22Rv1 (cell line): ENCODE results near the gene PYROXD2.

Source experiments
- ZFX ChIP-seq: fragments of 450-650 bp; IDR thresholded peaks from 2 replicates; pipeline ENCODE4 v1.6.1; 2017; ENCODE audit warnings: antibody characterized with exemption, borderline replicate concordance
- TF ChIP-seq, protein P1 (sequence below): fragments of 450-650 bp; IDR thresholded peaks from 2 replicates; pipeline ENCODE4 v1.5.1; 2017; ENCODE audit warnings: mild to moderate bottlenecking

DNA sequence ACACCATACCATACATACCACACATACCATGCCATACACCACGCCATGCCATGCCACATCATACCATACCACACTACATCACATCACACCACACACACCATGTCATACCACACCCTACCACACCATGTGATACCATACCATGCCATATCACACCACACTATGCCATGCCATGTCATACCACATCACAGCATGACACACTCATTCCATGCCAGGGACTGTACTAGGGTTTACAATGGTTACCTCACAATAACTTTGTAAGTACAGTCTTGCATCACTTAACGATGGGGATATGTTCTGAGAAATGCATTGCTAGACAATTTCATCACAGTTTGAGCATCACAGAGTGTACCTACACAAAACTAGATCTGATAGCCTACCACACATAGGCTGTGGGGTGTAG, 14.5 kb downstream of the PYROXD2 start:
- TF ChIP-seq, protein P1, sequence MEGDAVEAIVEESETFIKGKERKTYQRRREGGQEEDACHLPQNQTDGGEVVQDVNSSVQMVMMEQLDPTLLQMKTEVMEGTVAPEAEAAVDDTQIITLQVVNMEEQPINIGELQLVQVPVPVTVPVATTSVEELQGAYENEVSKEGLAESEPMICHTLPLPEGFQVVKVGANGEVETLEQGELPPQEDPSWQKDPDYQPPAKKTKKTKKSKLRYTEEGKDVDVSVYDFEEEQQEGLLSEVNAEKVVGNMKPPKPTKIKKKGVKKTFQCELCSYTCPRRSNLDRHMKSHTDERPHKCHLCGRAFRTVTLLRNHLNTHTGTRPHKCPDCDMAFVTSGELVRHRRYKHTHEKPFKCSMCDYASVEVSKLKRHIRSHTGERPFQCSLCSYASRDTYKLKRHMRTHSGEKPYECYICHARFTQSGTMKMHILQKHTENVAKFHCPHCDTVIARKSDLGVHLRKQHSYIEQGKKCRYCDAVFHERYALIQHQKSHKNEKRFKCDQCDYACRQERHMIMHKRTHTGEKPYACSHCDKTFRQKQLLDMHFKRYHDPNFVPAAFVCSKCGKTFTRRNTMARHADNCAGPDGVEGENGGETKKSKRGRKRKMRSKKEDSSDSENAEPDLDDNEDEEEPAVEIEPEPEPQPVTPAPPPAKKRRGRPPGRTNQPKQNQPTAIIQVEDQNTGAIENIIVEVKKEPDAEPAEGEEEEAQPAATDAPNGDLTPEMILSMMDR: no peak
- TF ChIP-seq ZFX: no peak
